ENCODE results near the gene NDEL1.

DNA sequence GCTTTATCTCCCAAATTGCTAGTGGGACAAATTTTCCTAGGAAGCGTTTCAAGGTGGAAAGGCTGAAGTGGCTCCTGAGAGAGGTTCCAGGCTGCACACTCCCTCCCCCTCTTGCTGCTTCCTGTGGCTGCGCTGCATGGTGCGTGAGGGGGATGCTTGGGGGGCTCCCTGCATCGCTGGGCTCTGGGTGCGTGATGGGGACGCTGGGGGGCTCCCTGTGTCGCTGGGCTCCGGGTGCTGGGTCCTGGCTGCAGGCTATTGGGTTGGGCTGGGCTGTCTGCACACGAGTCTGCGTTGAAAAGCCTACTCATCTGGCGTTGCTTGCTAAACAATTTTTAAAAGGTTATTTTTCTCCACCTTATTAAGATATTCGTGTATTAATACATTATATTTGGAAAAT lies 30.1 kb downstream of the NDEL1 start:
- TF ChIP-seq GLIS3 (CRISPR knock-in tag; IDR thresholded peaks at IDR 0.05): no peak
- TF ChIP-seq CSDC2 (CRISPR knock-in tag; IDR thresholded peaks at IDR 0.05): no peak

Measured in SK-N-SH treated with all-trans-retinoic acid at 6 μM for 48 hours (cell line).